DND-41 (cell line): Measurements from ENCODE around the gene GPHN.

Experiments
- CTCF ChIP-seq: IDR thresholded peaks from 2 replicates; pipeline ENCODE4 v1.5.1; 2012; ENCODE audit warnings: borderline replicate concordance, low read length, moderate library complexity, mild to moderate bottlenecking; ENCODE audit not compliant: poor library complexity, severe bottlenecking; ENCODE audit errors: extremely low read depth
- EZH2 ChIP-seq: IDR thresholded peaks from 3 replicates; pipeline ENCODE4 v1.6.1; 2012; ENCODE audit warnings: borderline replicate concordance, low read depth, mild to moderate bottlenecking, moderate library complexity, low read length, inconsistent platforms; ENCODE audit not compliant: severe bottlenecking

GRCh38 chr14:66619952-66620351 is 112.0 kb downstream of the GPHN start:
- TF ChIP-seq CTCF (no peak), EZH2 (no peak)
